Astrocyte (in vitro differentiated cells and primary cell): Measurements from ENCODE around the gene ANTXR2. TPM values are rescaled to one million over a fixed set of nuclear protein-coding genes. Genes with fewer than 3 reads are reported as not detected.

Experiments used
- DNase-seq: peaks from one replicate; pipeline ENCODE4 v3.0.0-alpha.2; 2010; ENCODE audit warnings: low read depth
- FAIRE-seq: peaks from 2 replicates; lab custom pipeline; 2011; peaks lifted over from hg19 to GRCh38; lab: Jason Lieb, UNC
- H2AFZ ChIP-seq: 2 replicates; pipeline ENCODE4 v1.6.0; 2012; ENCODE audit warnings: low read depth, low read length, inconsistent platforms
- H3K27ac ChIP-seq: 2 replicates; pipeline ENCODE4 v1.5.1; 2011; ENCODE audit warnings: low read depth, low read length, inconsistent platforms
- H3K27me3 ChIP-seq: 2 replicates; pipeline ENCODE4 v1.6.0; 2011; ENCODE audit warnings: low read length, inconsistent platforms; ENCODE audit not compliant: insufficient read depth
- H3K36me3 ChIP-seq: 2 replicates; pipeline ENCODE4 v1.5.1; 2011; ENCODE audit warnings: low read length, inconsistent platforms; ENCODE audit not compliant: insufficient read depth
- H3K4me1 ChIP-seq: 2 replicates; pipeline ENCODE4 v1.5.1; 2011; ENCODE audit warnings: low read length, inconsistent platforms; ENCODE audit not compliant: insufficient read depth
- H3K4me2 ChIP-seq: 2 replicates; pipeline ENCODE4 v1.6.0; 2012; ENCODE audit warnings: low read length, inconsistent platforms
- H3K4me3 ChIP-seq: 2 replicates; pipeline ENCODE4 v1.5.1; 2011; ENCODE audit warnings: low read depth, mild to moderate bottlenecking, low read length, inconsistent platforms; ENCODE audit not compliant: insufficient read depth
- H3K79me2 ChIP-seq: 2 replicates; pipeline ENCODE4 v1.6.0; 2012; ENCODE audit warnings: mild to moderate bottlenecking, low read length, inconsistent platforms; ENCODE audit not compliant: insufficient read depth
- H3K9ac ChIP-seq: 2 replicates; pipeline ENCODE4 v1.6.0; 2012; ENCODE audit warnings: mild to moderate bottlenecking, low read length, inconsistent platforms
- H3K9me3 ChIP-seq: 2 replicates; pipeline ENCODE4 v1.5.1; 2012; ENCODE audit warnings: low read depth, mild to moderate bottlenecking, low read length, inconsistent platforms; ENCODE audit not compliant: insufficient read depth
- H4K20me1 ChIP-seq: 2 replicates; pipeline ENCODE4 v1.6.0; 2012; ENCODE audit warnings: low read length, inconsistent platforms; ENCODE audit not compliant: insufficient read depth
- H3K27ac Mint-ChIP-seq: one replicate; pipeline ENCODE4 v1.8.0; 2021; ENCODE audit warnings: mild to moderate bottlenecking, mixed read lengths; ENCODE audit not compliant: unreplicated experiment
- H3K27me3 Mint-ChIP-seq: one replicate; pipeline ENCODE4 v1.8.0; 2021; ENCODE audit warnings: low read depth, mixed read lengths; ENCODE audit not compliant: unreplicated experiment
- H3K36me3 Mint-ChIP-seq: one replicate; pipeline ENCODE4 v1.8.0; 2021; ENCODE audit warnings: low read depth, mixed read lengths; ENCODE audit not compliant: unreplicated experiment
- H3K4me1 Mint-ChIP-seq: one replicate; pipeline ENCODE4 v1.8.0; 2021; ENCODE audit warnings: low read depth, mixed read lengths; ENCODE audit not compliant: unreplicated experiment
- H3K4me3 Mint-ChIP-seq: one replicate; pipeline ENCODE4 v1.8.0; 2021; ENCODE audit warnings: mild to moderate bottlenecking, moderate library complexity, mixed read lengths; ENCODE audit not compliant: unreplicated experiment
- H3K9me3 Mint-ChIP-seq: one replicate; pipeline ENCODE4 v1.8.0; 2021; ENCODE audit warnings: mild to moderate bottlenecking, mixed read lengths; ENCODE audit not compliant: unreplicated experiment
- CTCF ChIP-seq: IDR thresholded peaks from 2 replicates; pipeline ENCODE4 v1.5.1; 2011; ENCODE audit warnings: low read depth, mild to moderate bottlenecking, inconsistent platforms, low read length, moderate library complexity; ENCODE audit not compliant: insufficient read depth
- EZH2 ChIP-seq: IDR thresholded peaks from 2 replicates; pipeline ENCODE4 v1.6.1; 2012; ENCODE audit warnings: mild to moderate bottlenecking, low read length, inconsistent platforms; ENCODE audit not compliant: insufficient read depth
- total RNA-seq: library from RNA; stranded (reverse); gene quantifications from 2 replicates; pipeline ENCODE4 v1.2.1, GENCODE V29; 2021

ANTXR2 gene
- total RNA-seq, 1 donor from 2014 or later = 34.7 TPM

- no peaks in the 10 kb centered on the region for H4K20me1 ChIP-seq
- TF ChIP-seq CTCF = no peak
- no peak for TF ChIP-seq EZH2
- no peak overlapping the region for H3K27ac ChIP-seq
- no peak overlapping the region for H3K4me3 Mint-ChIP-seq
- DNase-seq = no peak
- H3K79me2 ChIP-seq = no peaks in the 10 kb centered on the region
- H3K4me1 ChIP-seq = no peaks in the 10 kb centered on the region
- H3K27me3 Mint-ChIP-seq = peaks cover 11% of the 10 kb centered on the region
- no peaks in the 10 kb centered on the region for H3K4me1 Mint-ChIP-seq
- no peak overlapping the region for H3K4me2 ChIP-seq
- no peaks in the 10 kb centered on the region for H3K27me3 ChIP-seq
- no peak overlapping the region for H3K9ac ChIP-seq
- H3K36me3 ChIP-seq = no peaks in the 10 kb centered on the region
- no peak overlapping the region for H3K4me3 ChIP-seq
- H3K27ac Mint-ChIP-seq = no peak overlapping the region
- FAIRE-seq = no peak
- no peaks in the 10 kb centered on the region for H3K9me3 Mint-ChIP-seq
- no peaks in the 10 kb centered on the region for H3K9me3 ChIP-seq
- no peak overlapping the region for H2AFZ ChIP-seq
- H3K36me3 Mint-ChIP-seq = no peaks in the 10 kb centered on the region
Measured at GRCh38 chr4:80090090-80090489, 17.1 kb upstream of the ANTXR2 start.

GRCh38 chr4:80088471-80088870 is 15.4 kb upstream of the ANTXR2 start:
- DNase-seq (no peak), FAIRE-seq (no peak)
- Histone ChIP-seq H3K79me2 (no peaks in the 10 kb centered on the region), H3K9me3 (no peaks in the 10 kb centered on the region), H3K4me1 (no peaks in the 10 kb centered on the region), H3K36me3 (no peaks in the 10 kb centered on the region), H3K9ac (no peak overlapping the region), H3K4me2 (no peak overlapping the region), H3K4me3 (no peak overlapping the region), H3K27me3 (no peaks in the 10 kb centered on the region), H3K27ac (no peak overlapping the region), H4K20me1 (no peaks in the 10 kb centered on the region), H2AFZ (no peak overlapping the region)
- no peaks in the 10 kb centered on the region for H3K36me3 Mint-ChIP-seq
- H3K27ac Mint-ChIP-seq = no peak overlapping the region
- H3K9me3 Mint-ChIP-seq = no peaks in the 10 kb centered on the region
- H3K27me3 Mint-ChIP-seq = peaks cover 11% of the 10 kb centered on the region
- no peak for TF ChIP-seq EZH2
- TF ChIP-seq CTCF = no peak
- no peak overlapping the region for H3K4me3 Mint-ChIP-seq
- H3K4me1 Mint-ChIP-seq = no peaks in the 10 kb centered on the region

- Histone ChIP-seq H3K9me3 (no peaks in the 10 kb centered on the region), H3K27me3 (no peaks in the 10 kb centered on the region), H3K79me2 (no peaks in the 10 kb centered on the region), H2AFZ (no peak overlapping the region), H3K27ac (no peak overlapping the region), H3K4me3 (no peak overlapping the region), H3K4me1 (no peaks in the 10 kb centered on the region), H3K36me3 (no peaks in the 10 kb centered on the region), H4K20me1 (no peaks in the 10 kb centered on the region), H3K4me2 (no peak overlapping the region), H3K9ac (no peak overlapping the region)
- Mint-ChIP-seq H3K27me3 (peaks cover 1% of the 10 kb centered on the region), H3K4me1 (no peaks in the 10 kb centered on the region), H3K27ac (no peak overlapping the region), H3K9me3 (no peaks in the 10 kb centered on the region), H3K36me3 (no peaks in the 10 kb centered on the region), H3K4me3 (no peak overlapping the region)
- TF ChIP-seq CTCF = no peak
- TF ChIP-seq EZH2 = no peak
- FAIRE-seq = no peak
- DNase-seq = no peak
Measured at GRCh38 chr4:80086296-80086695, 13.3 kb upstream of the ANTXR2 start.
